ENCODE data around the gene MYL3. TPM values are rescaled to one million over a fixed set of nuclear protein-coding genes. Genes with fewer than 3 reads are reported as not detected.

MYL3 gene
- total RNA-seq, 4 donors from 2014 or later = 0.82 to 16.1 (median 1.4) TPM; not detected in 1

- Histone ChIP-seq H3K36me3 (no peaks in the 10 kb centered on the region), H3K4me1 (peaks cover 0 to 22% (median 11%) of the 10 kb centered on the region in 4 donors), H3K9me3 (no peaks in the 10 kb centered on the region), H3K27me3 (no peaks in the 10 kb centered on the region), H3K4me3 (no peak overlapping the region), H3K27ac (peak overlapping the region in 3 of 4 donors; percentile 0 to 55 (median 16))
- WGBS, 2 donors (ENCODE audit: low coverage in 1 of 2) = 75% methylated on average over 5 of the region's 5 CpGs; no CpG with 5 or more reads in 1 of the 2 donors
- DNase-seq = no peak
- in situ Hi-C loops (cut with MboI; ENCODE audit: low pct_ligation_motif_present in 1 of 4, low pct_unique_long_range_greater_than_20kb in 1 of 4, low sequenced_read_pairs in 3 of 4) (loop anchor here in 3 of 4 donors (25.0 kb wide), 3 partner anchors 161 to 489 kb away; partner anchors contain the start of genes PRSS50 (in 1 of the 3) and TMIE (in 1 of the 3)), intact Hi-C loops (cut with DNase I; ENCODE audit: low total_unique reads) (no loop called here)
- TF ChIP-seq CTCF (IDR thresholded peaks at IDR 0.05) (no peak), POLR2AphosphoS5 (IDR thresholded peaks at IDR 0.05) (no peak), EP300 (IDR thresholded peaks at IDR 0.05; ENCODE audit: low read depth) (no peak), POLR2A (IDR thresholded peaks at IDR 0.05) (no peak)
Measured at GRCh38 chr3:46873521-46873920, 10.3 kb upstream of the MYL3 start.

- no peaks in the 10 kb centered on the region for H3K9me3 ChIP-seq
- no peak for DNase-seq
- H3K4me3 ChIP-seq = no peak overlapping the region
- 20 to 63% methylated on average over 1 to 10 of the region's 10 CpGs for WGBS, 2 donors (ENCODE audit: low coverage in 1 of 2)
- no peak overlapping the region for H3K27ac ChIP-seq
- in situ Hi-C loops (cut with MboI; ENCODE audit: low pct_ligation_motif_present in 1 of 4, low pct_unique_long_range_greater_than_20kb in 1 of 4, low sequenced_read_pairs in 3 of 4) (loop anchor here in 3 of 4 donors (25.0 kb wide), 3 partner anchors 159 to 491 kb away; partner anchors contain the start of genes PRSS50 (in 1 of the 3) and TMIE (in 1 of the 3)), intact Hi-C loops (cut with DNase I; ENCODE audit: low total_unique reads) (no loop called here)
- H3K36me3 ChIP-seq = no peaks in the 10 kb centered on the region
- TF ChIP-seq POLR2A (IDR thresholded peaks at IDR 0.05) (no peak), CTCF (IDR thresholded peaks at IDR 0.05) (no peak), POLR2AphosphoS5 (IDR thresholded peaks at IDR 0.05) (no peak), EP300 (IDR thresholded peaks at IDR 0.05; ENCODE audit: low read depth) (no peak)
- peaks cover 13 to 40% (median 26%) of the 10 kb centered on the region in 4 donors for H3K4me1 ChIP-seq
- H3K27me3 ChIP-seq = no peaks in the 10 kb centered on the region
Measured at GRCh38 chr3:46871222-46871621, 8.0 kb upstream of the MYL3 start.

GRCh38 chr3:46870651-46871050 lies 7.4 kb upstream of the MYL3 start:
- no peak for DNase-seq
- Histone ChIP-seq H3K27me3 (no peaks in the 10 kb centered on the region), H3K36me3 (no peaks in the 10 kb centered on the region), H3K4me3 (no peak overlapping the region), H3K4me1 (peaks cover 13 to 40% (median 26%) of the 10 kb centered on the region in 4 donors), H3K9me3 (no peaks in the 10 kb centered on the region), H3K27ac (no peak overlapping the region)
- in situ Hi-C loops (cut with MboI; ENCODE audit: low pct_ligation_motif_present in 1 of 4, low pct_unique_long_range_greater_than_20kb in 1 of 4, low sequenced_read_pairs in 3 of 4) = loop anchor here in 3 of 4 donors (25.0 kb wide), 3 partner anchors 158 to 492 kb away; partner anchors contain the start of genes PRSS50 (in 1 of the 3) and TMIE (in 1 of the 3)
- intact Hi-C loops (cut with DNase I; ENCODE audit: low total_unique reads) = no loop called here
- TF ChIP-seq POLR2A (IDR thresholded peaks at IDR 0.05) (no peak), EP300 (IDR thresholded peaks at IDR 0.05; ENCODE audit: low read depth) (no peak), CTCF (IDR thresholded peaks at IDR 0.05) (no peak), POLR2AphosphoS5 (IDR thresholded peaks at IDR 0.05) (no peak)
- WGBS, 2 donors (ENCODE audit: low coverage in 1 of 2) = 86% methylated on average over 2 to 5 of the region's 5 CpGs

GRCh38 chr3:46869440-46869839 lies 6.2 kb upstream of the MYL3 start:
- whole genome bisulfite sequencing, 2 donors (ENCODE audit: low coverage in 1 of 2) = 66 to 88% methylated on average over 9 to 10 of the region's 10 CpGs
- Histone ChIP-seq H3K27me3 (no peaks in the 10 kb centered on the region), H3K27ac (no peak overlapping the region), H3K4me3 (no peak overlapping the region), H3K4me1 (peaks cover 13 to 36% (median 24%) of the 10 kb centered on the region in 4 donors), H3K36me3 (no peaks in the 10 kb centered on the region), H3K9me3 (no peaks in the 10 kb centered on the region)
- intact Hi-C loops (cut with DNase I; ENCODE audit: low total_unique reads) (loop anchor here (5.0 to 10.0 kb wide), 2 partner anchors 38 to 165 kb away; partner anchors contain the start of gene TMIE), in situ Hi-C loops (cut with MboI; ENCODE audit: low pct_ligation_motif_present in 1 of 4, low pct_unique_long_range_greater_than_20kb in 1 of 4, low sequenced_read_pairs in 3 of 4) (loop anchor here in 3 of 4 donors (25.0 kb wide), 3 partner anchors 157 to 493 kb away; partner anchors contain the start of genes PRSS50 (in 1 of the 3) and TMIE (in 1 of the 3))
- DNase-seq = no peak
- TF ChIP-seq CTCF (IDR thresholded peaks at IDR 0.05) (no peak), EP300 (IDR thresholded peaks at IDR 0.05; ENCODE audit: low read depth) (no peak), POLR2A (IDR thresholded peaks at IDR 0.05) (no peak), POLR2AphosphoS5 (IDR thresholded peaks at IDR 0.05) (no peak)
